ENCODE results near the gene POLR1A.

The POLR1A gene

DNA sequence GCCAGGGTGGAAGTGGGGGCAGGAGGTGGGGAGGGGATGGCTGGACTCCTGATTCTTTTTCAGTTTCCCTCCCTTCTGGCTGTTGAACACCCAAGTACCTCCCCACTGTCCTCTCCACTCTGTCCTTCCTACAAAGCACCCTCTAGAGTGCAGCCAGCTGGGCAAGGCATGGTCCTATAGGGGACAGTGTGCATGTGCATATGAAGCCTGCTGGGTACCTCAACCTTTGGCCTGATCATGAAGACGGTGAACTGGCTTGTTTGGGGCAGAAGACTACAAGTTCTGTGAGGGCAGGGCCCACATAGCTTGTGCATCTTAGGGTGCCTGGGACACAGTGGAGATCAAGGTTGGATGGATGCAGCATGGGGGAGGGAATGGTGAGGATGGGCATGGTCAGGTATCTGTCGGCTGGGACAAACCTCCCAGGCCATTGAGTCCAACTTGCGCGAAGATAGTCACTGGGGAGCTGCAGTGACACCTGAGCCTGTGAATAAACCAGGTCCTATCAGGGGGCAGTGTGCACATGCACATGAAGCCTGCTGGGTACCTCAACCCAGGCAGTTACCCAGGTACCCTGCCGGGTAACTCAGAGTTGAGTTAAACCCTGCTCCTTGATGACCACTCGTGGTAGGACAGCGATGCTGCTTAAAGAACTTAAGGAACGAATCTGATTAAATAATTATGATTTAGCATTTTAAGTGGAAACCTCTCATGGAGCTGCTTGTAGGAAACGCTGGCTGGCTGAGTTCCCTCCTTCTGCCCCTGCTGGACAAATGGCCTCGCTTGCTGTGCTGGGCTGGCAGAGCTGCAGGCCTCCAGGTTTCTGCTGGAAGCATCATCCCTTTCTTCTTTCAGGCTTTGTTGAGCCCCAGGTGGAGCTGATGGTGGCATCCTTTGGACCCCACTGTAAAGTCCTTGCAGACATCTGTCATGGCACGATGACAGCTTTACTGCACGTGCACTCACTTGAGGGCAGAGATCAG, 84.0 kb downstream of the POLR1A start:
- no peak for DNase-seq

DNA sequence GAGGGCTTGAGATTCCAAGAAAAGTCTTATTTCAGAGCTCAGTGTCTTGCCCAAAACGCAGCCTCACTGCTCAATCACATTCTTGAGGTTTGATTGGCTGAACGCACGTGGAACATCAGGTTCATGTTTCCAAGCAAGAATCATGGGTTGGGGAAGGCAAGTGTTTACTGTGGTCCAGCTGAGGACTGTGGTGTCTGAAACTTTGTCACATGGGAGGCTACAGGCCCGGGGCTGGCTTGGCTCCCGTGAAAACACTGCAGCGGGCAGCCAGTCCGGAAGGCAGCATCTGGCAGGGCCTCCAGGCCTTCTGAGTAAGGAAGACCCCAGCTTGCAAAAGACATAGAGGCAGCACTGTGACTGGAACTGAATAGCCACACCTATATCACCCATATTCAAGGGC, 84.7 kb downstream of the POLR1A start:
- no peak for DNase-seq

DNA sequence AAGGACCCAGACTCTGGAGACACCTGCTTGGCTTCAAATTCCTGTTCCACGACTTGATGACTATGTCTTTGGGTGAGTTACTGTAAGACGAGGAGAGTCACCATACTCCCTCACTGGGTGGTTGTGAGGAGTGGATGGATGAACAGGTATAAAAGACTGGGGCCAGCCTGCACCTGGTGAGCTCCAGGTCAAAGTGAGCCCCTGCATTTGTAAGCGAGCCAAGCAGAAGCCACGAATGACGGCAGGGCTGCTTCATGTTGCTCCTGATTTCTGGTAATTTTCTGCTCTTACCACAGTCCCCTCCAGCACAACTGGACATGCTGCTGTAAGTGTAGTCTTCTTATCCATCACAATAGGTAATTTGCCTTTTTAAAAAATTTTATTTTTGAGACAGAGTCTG, 86.6 kb downstream of the POLR1A start:
- no peak for DNase-seq

DNA sequence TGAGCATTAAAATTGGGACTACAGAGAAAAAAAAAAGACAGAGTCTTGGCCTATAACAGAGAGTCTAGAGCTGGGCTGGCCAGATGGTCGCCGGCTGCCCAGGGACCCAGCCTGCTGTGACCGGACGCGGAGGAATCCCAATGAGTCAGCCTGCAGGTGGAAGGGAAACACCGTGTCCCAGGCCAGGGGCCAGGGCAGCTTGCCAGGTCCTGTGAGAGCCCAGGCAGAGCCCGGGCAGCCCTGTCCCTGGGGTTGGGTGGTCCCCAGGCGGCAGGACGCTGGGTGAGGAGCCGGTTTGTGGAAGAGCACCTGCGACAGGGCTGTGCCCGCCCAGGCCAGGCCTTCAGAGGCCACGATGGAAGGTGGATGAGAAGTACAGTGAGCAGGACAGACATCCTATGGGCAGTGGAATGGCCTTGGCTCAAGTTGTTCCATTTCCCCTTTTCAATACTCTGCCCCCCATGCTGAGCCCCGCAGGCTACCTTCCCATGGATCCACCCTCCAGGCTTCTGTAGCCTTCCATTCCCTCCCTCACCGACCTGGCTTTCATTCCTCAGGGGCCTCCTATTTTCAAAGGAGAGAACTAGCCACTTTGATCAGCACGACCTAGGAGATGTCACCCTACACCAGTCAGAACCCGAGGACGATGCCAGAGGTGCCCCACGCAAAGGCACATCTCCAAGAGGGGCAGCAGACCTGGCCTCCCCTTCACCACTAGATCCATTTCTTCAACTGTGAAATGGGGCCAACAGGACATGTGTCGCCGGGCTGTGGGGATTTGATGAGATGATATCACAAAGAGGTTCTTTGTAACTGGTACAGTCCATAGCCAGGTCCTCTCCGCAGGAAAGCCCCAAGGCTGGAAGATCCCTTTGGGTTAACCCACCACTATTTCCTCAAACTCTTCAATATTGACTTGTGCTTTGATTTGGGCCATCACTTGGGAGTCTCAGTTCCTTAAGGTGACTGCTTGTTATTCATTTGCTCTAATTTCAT, 87.5 kb downstream of the POLR1A start:
- no peak for DNase-seq

DNA sequence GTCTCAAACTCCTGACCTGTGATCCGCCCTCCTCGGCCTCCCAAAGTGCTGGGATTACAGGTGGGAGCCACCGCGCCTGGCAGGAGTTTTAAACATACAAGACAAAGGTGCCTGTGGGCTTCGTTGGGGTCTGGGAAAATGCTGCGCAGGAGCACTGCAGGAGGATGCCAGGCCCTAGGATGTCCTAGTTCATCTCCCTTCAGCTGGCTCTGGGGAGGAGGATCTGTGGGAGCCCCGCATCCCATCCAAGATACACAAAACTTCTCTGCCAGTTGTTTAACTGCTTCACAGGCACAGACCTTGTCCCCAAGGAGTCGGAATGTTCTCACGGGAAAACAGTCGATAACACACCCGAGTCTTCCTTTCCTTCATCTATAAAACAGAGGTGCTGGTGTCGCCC, 89.1 kb downstream of the POLR1A start:
- DNase-seq, result no peak

DNA sequence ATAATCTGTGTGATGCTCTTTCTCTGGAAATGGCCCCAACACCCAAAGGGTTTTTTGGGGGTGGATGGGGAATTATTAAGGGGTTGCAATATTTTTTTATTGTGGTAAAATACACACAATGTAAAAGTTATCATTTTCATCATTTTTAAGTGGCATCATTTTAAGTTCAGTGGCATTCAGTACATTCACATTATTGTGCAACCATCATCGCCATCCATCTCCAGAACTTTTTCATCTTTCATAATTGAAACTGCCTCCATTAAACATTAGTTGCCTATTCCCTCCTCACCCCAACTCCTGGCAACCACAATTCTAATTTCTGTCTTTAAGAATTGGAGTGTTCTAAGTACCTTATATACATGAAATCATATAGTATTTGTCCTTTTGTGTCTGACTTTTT, 90.0 kb downstream of the POLR1A start:
- DNase-seq, result no peak

DNA sequence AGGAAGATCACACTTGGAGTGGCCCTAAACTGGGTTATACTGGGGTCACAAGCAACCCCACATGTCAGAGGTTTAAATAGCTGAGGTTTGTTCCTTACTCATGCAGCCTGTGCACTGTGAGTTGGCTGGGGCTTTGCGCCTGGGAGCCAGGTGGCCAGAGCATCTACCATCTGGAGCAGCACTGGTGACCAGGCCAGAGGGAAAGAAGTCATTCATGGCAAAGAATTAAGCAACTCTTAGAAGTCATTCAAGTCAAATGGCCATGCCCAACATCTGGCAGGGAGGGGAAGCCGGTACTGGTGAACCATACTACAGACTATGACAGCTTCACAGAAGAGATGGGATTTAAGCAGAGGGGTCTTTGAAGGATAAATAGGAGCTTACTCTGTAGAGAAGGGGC, 90.7 kb downstream of the POLR1A start:
- DNase-seq, result no peak

DNA sequence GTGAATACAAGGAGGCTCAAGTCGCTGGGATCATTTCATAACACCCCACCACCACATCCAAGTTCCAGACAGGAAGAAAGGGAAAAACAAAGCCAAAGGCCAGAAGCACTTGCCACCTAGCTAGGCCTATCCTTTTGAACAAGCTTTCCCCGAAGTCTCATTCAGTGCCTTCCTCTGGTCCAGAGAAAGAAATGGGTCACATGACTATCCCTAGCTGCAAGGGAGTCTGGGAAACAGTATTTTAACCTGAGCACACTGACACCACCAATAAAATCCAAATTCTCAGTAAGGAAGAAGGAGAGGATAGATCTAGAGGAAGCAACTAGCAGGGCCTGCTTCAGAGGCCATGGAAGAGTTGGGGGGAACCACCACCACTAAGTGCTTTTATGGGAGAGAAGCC, 91.2 kb downstream of the POLR1A start:
- no peak for DNase-seq

DNA sequence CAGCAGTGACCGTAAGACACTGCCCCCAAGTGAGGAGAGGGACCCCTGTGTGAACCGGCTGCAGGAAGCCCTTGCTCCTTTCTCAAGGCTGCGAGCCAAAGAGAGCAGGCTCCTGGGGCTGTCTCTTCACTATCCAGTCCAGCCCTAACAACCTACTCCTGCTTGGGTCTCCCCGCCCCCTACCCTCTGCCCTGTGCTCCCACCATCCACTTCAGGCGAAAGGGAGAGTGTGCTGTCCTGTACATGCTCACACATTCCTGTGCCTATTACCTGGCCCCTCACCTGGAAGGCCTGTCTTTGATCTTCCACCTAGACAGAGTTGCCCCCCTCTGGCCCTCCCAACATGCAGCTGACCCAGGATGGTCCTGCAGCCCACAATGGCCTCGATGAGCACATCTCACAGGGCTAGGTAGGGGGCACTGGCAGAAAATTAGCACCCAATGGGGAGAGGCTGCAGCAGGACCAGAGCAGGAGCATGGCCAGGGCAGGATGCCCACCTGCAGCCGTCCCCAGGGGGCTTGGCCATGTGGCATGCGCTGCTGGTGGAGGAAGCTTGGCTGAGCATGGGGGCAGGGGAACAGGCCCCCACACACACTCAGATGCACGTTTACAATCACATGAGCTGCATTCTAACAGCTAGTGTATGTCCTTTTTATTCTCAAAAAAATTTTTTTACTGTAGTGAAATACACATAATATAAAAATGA, 93.5 kb downstream of the POLR1A start:
- no peak for DNase-seq

DNA sequence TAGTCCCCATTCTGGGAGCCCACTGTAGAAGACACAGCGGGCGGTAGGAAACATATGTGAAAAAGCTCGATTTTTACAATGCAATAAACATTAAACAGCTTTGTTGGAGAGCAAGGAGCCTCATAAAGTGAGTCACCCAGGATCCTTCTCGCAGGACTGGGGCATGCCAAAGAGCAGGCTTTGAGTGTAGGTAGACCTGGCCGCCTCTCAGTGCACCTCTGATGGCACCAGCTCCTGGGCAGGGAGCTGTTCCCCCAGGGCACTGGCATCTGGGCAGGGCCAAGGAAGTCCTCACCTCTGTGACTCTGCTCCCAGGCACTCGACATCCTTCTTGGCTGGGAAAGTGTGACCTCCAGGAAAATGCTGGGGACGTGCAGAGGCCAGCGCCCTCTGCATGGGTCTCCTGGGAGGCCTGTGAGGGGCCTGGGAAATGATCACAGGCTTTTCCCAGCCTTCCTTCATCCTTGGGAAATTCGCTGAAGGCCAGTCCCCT, 94.2 kb downstream of the POLR1A start:
- no peak for DNase-seq

DNA sequence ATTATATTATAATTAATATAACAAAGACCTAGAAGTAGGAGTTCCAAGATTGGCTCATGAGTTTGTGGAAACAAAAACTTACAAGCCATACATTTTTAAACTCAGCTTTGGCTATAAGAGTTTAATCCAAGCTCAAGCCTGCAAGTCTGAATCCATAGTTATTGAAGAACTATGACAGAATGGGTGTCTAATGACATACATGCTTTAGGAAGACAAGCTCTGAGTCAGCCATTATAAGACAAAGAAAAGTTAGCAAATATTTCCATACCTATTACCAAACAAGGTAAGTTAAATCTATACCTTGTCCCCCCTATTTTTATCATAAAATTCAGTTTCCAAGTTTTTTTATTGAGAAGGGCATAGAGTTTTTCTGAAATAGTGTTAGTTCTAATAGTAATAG, 95.6 kb downstream of the POLR1A start:
- DNase-seq, result no peak

DNA sequence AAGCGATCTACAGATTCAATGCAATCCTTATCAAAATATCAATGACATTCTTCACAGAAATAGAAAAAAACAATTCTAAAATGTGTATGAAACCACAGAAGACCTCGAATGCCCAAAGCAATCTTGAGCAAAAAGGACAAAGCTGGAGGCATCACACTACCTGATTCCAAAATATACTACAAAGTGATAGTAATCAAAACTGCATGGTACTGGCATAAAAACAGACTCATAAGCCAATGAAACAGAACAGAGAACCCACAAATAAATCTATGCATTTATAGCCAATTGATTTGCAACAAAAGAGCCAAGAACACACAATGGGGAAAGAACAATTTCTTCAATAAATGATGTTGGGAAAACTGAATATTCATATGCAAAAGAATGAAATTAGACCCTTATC, 99.2 kb downstream of the POLR1A start:
- DNase-seq, result no peak

DNA sequence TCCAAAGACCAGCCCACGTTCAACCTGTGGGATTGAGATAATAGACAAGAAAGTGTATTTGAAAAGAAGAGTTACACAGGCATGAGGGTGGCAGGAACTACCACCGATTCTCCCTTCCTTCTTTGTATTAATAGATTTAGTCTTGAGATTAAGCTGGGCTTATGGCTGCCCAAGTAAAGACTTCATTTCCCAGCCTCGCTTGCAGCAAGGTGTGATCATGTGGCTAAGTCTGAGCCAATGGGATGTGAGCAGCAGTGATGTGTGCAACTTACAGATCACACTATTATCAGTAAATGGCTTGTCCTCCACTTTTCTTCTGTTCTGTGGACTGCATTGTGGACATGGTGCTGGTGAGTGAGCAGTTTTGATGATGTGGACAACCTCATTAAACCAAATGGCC, 101.7 kb downstream of the POLR1A start:
- no peak for DNase-seq

DNA sequence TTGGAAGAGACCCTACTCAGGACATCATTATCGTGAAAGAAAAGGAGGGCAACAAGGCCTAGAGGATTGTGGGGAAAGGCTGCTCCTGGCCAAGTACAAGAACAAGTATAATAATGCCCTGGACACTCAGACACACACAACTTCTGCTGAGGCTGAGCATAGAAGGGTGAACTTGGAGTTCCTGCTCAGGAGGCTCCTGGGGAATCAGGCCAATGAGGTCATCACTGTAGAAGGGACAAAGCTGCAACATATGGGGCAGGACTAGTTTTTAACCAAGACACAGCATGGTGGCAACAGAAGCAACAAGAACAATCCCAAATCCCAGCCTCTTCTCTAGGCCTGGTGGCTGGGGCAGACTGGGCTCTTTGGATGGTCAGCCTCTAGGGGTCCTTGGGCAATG, 102.6 kb downstream of the POLR1A start:
- no peak for DNase-seq

DNA sequence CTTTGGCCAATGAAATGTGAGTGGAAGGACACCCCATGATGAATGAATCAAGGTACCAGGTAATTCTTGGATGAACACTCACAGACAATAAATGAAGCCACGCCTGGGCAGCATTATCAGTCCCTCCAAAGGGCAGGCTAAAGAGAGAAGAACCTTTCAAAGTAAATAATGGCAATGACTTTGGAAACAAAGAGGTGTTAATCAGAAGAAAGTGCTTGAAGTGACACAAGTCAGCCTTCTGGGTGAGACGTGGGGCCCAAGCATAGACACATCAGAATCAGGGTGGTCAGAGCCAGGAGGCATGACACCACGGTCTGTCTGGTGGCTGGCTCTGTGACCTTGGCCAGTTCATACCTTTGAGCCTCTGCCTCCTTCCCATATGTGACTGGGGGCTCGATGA, 103.3 kb downstream of the POLR1A start:
- DNase-seq, result no peak

DNA sequence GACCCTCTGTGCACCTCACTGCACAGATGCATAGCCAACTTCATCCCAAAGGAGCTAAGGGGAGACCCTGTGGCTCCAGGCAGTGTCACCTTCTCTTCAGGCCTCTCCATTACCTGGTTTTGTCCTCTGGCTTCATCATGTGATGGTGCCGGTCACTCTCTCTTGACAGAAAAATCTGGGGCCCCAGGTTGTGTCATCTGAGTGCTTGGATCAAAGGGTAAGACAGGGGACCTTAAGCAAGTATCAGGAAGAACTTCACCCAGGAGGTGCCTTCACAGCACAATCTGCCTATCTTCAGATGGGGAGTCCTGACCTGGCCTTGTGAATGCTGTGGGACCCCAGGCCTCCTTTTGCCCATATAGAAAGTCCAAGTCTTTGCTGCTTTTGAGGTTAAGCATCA, 104.4 kb downstream of the POLR1A start:
- DNase-seq, result no peak

DNA sequence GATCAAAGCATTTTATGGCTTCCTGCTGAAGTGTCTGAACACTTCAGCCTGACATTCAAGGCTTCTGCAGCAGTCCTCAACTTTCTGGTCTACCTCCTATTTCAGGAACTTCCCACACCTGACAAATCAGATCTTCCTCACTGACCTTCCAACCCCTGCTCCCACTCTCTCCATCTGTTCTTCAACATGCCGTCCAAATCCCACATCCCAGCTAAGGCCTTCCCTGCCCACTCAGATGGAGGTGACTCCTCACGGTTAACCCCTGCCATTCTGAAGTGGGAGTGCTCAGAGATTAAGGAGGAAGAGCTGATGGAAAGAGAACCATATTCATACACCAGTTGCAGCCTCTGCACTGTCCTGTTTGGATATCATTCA, 104.8 kb downstream of the POLR1A start:
- DNase-seq, result no peak

DNA sequence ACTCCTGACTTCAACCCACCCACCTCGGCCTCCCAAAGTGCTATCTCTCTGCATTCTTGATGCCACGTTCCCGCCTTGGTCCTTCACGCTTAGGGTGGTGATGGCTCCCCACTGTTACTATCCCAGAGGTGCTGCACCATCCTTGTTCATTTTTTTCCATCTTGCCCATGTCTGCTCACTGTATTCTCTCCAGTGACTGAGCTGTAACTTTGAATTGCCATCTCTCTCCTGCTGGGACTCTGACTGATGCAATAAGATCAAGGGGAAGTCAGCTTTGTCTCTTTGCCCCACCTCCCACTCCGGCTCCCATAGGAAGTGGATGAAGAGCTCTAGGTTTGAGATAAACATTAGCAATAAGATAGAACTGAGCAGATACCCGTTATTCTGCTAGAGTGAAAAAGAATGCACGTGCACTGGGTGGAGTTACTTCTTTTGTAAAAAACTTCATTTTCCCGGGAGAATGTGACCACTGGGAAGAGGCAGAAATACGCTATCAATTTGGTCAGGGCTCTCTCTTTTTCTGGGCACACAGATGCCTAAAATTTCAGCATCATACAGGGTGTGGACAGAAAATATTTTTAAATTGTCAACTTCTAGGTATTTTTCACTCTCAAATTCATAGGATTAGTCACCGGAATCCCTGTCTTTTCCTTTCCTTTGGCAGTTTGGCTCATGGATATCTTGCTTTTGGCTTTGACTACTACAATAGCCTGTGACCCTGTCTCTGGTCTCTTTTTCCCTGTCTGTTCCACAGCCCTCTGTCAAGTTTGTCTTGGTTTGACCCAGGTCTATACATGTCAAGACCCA, 105.4 kb downstream of the POLR1A start:
- DNase-seq, result no peak

DNA sequence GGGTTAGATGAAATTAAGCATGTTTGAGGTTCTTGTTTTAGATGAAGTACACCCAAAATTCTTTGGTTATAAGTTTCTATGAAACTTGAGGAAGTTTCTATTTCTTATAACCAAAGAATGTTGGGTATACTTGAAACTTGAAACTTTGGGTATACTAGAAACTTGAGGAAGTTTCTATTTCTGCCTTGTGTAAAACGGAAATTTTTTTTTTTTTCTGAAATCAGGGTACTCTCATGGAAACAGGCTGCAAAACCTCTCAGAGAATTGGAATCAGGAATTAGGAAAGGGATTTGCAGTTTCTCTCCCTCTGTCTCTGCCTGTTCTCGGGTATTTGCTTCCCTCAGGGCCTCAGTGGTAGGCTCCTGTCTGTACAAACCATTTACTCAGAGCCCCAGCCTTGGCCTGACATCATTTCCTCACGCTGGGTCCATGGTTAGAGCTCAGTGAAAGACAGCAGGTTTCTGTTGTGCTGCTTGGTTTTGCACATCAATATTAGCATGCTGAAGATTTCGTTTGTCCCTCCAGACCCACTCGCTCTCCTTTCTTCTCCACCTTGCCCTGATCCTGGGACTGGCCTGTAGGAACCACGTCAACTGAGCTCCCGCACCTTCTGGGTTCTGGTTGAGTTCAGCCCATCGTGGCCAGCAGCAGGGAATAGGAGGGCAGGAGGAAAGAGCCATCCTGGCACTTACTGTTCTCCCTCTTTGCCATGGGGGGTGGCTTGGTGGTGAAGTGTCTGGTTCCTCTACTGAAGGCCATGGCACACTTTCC, 106.4 kb downstream of the POLR1A start:
- no peak for DNase-seq

Data from right kidney (tissue), 1 donor.